ENCODE measurements around the gene IL1RAPL1. TPM values are rescaled to one million over a fixed set of nuclear protein-coding genes. Genes with fewer than 3 reads are reported as not detected.

IL1RAPL1 gene
- total RNA-seq, 4 donors from 2014 or later, result 0.13 TPM; not detected in 3

- no peak for TF ChIP-seq CTCF (IDR thresholded peaks at IDR 0.05)
- no peak for TF ChIP-seq POLR2A (IDR thresholded peaks at IDR 0.05)
- no peak for TF ChIP-seq EP300 (IDR thresholded peaks at IDR 0.05)
- no peak for TF ChIP-seq POLR2AphosphoS5 (IDR thresholded peaks at IDR 0.05)
- no peak for DNase-seq (ENCODE audit: low spot score in 2 of 2)
- no peak overlapping the region for H3K27ac ChIP-seq
- no peaks in the 10 kb centered on the region for H3K4me1 ChIP-seq
- H3K27me3 ChIP-seq, result no peaks in the 10 kb centered on the region
- H3K4me3 ChIP-seq, result no peak overlapping the region
- H3K36me3 ChIP-seq, result no peaks in the 10 kb centered on the region
- H3K9me3 ChIP-seq, result no peaks in the 10 kb centered on the region
- WGBS, result 57% methylated on average over 4 of the region's 4 CpGs
These were observed 930.9 kb downstream of the IL1RAPL1 start for GRCh38 chrX:29518100-29518499.

- TF ChIP-seq POLR2A (IDR thresholded peaks at IDR 0.05), result no peak
- no peak for TF ChIP-seq CTCF (IDR thresholded peaks at IDR 0.05)
- no peak for TF ChIP-seq POLR2AphosphoS5 (IDR thresholded peaks at IDR 0.05)
- TF ChIP-seq EP300 (IDR thresholded peaks at IDR 0.05), result no peak
- WGBS, result 55% methylated on average over 1 of the region's 1 CpG
These were observed 941.0 kb downstream of the IL1RAPL1 start for GRCh38 chrX:29528281-29528680.

GRCh38 chrX:29530501-29530900 is 943.3 kb downstream of the IL1RAPL1 start:
- H3K4me1 ChIP-seq, result no peaks in the 10 kb centered on the region
- H3K4me3 ChIP-seq, result no peak overlapping the region
- no peaks in the 10 kb centered on the region for H3K9me3 ChIP-seq
- H3K27me3 ChIP-seq, result no peaks in the 10 kb centered on the region
- no peaks in the 10 kb centered on the region for H3K36me3 ChIP-seq
- TF ChIP-seq CTCF (IDR thresholded peaks at IDR 0.05), result no peak
- TF ChIP-seq POLR2AphosphoS5 (IDR thresholded peaks at IDR 0.05), result no peak
- TF ChIP-seq POLR2A (IDR thresholded peaks at IDR 0.05), result no peak
- TF ChIP-seq EP300 (IDR thresholded peaks at IDR 0.05), result no peak
- WGBS, result 58% methylated on average over 2 of the region's 2 CpGs
- H3K27ac ChIP-seq, result no peak overlapping the region
- DNase-seq (ENCODE audit: low spot score in 2 of 2), result no peak

More at GRCh38 chrX:29528281-29528680, 941.0 kb downstream of the IL1RAPL1 start:
- no peaks in the 10 kb centered on the region for H3K4me1 ChIP-seq
- H3K36me3 ChIP-seq, result no peaks in the 10 kb centered on the region
- no peaks in the 10 kb centered on the region for H3K27me3 ChIP-seq
- no peak for DNase-seq (ENCODE audit: low spot score in 2 of 2)
- H3K27ac ChIP-seq, result no peak overlapping the region
- no peak overlapping the region for H3K4me3 ChIP-seq
- no peaks in the 10 kb centered on the region for H3K9me3 ChIP-seq

GRCh38 chrX:29531336-29531735 is 944.1 kb downstream of the IL1RAPL1 start:
- Histone ChIP-seq H3K36me3 (no peaks in the 10 kb centered on the region), H3K4me3 (no peak overlapping the region), H3K4me1 (no peaks in the 10 kb centered on the region), H3K27me3 (no peaks in the 10 kb centered on the region), H3K27ac (no peak overlapping the region), H3K9me3 (no peaks in the 10 kb centered on the region)
- 59% methylated on average over 4 of the region's 4 CpGs for WGBS
- DNase-seq (ENCODE audit: low spot score in 2 of 2), result no peak
- TF ChIP-seq POLR2A (IDR thresholded peaks at IDR 0.05) (no peak), CTCF (IDR thresholded peaks at IDR 0.05) (no peak), POLR2AphosphoS5 (IDR thresholded peaks at IDR 0.05) (no peak)

- Histone ChIP-seq H3K4me3 (no peak overlapping the region), H3K4me1 (no peaks in the 10 kb centered on the region), H3K36me3 (no peaks in the 10 kb centered on the region), H3K27me3 (no peaks in the 10 kb centered on the region), H3K9me3 (no peaks in the 10 kb centered on the region), H3K27ac (no peak overlapping the region)
- no peak for DNase-seq (ENCODE audit: low spot score in 2 of 2)
- TF ChIP-seq POLR2A (IDR thresholded peaks at IDR 0.05), result no peak
- TF ChIP-seq POLR2AphosphoS5 (IDR thresholded peaks at IDR 0.05), result no peak
- no peak for TF ChIP-seq CTCF (IDR thresholded peaks at IDR 0.05)
- TF ChIP-seq EP300 (IDR thresholded peaks at IDR 0.05), result no peak
- 53% methylated on average over 1 of the region's 1 CpG for WGBS
These were observed 948.2 kb downstream of the IL1RAPL1 start for GRCh38 chrX:29535212-29536162.

All from suprapubic skin (tissue), 4 donors.